HG03521 (cell line): ENCODE results near the gene EVI5L.

ENCODE experiments used
- ATAC-seq: cut with Tn5 transposase; IDR thresholded peaks from one replicate; pipeline ENCODE4 v1.9.1; 2021; ENCODE audit warnings: mild to moderate bottlenecking, moderate library complexity; ENCODE audit not compliant: unreplicated experiment

The EVI5L gene

GRCh38 chr19:7894612-7895309, 64.7 kb downstream of the EVI5L start:
- no peak for ATAC-seq

- no peak for ATAC-seq
Measured at GRCh38 chr19:7895565-7895964, 65.5 kb downstream of the EVI5L start.

GRCh38 chr19:7897292-7897691, 67.3 kb downstream of the EVI5L start:
- ATAC-seq = no peak

GRCh38 chr19:7898967-7899366, 68.9 kb downstream of the EVI5L start:
- no peak for ATAC-seq

- ATAC-seq = no peak
Measured at GRCh38 chr19:7899751-7900378, 69.8 kb downstream of the EVI5L start.

- ATAC-seq = no peak
Measured at GRCh38 chr19:7900401-7900870, 70.4 kb downstream of the EVI5L start.

GRCh38 chr19:7900931-7901330, 70.9 kb downstream of the EVI5L start:
- no peak for ATAC-seq

GRCh38 chr19:7901337-7901736, 71.3 kb downstream of the EVI5L start:
- no peak for ATAC-seq

GRCh38 chr19:7902796-7903243, 72.8 kb downstream of the EVI5L start:
- no peak for ATAC-seq

- peak; percentile 87 for ATAC-seq
Measured at GRCh38 chr19:7903244-7904073, 73.4 kb downstream of the EVI5L start, which contains the start of gene MAP2K7. MAP2K7 (plus strand) TSS chr19:7903877; CDS start chr19:7903945, 68 bp downstream.

GRCh38 chr19:7904074-7905020, 74.3 kb downstream of the EVI5L start:
- peak; percentile 21 for ATAC-seq

GRCh38 chr19:7905268-7905667, 75.2 kb downstream of the EVI5L start:
- no peak for ATAC-seq

- ATAC-seq = no peak
Measured at GRCh38 chr19:7905859-7906258, 75.8 kb downstream of the EVI5L start.

- ATAC-seq = no peak
Measured at GRCh38 chr19:7907122-7907521, 77.1 kb downstream of the EVI5L start.

- no peak for ATAC-seq
Measured at GRCh38 chr19:7907544-7907943, 77.5 kb downstream of the EVI5L start.

- ATAC-seq = no peak
Measured at GRCh38 chr19:7908078-7908699, 78.2 kb downstream of the EVI5L start.

GRCh38 chr19:7908742-7909461, 78.9 kb downstream of the EVI5L start:
- ATAC-seq = no peak

GRCh38 chr19:7909471-7910067, 79.6 kb downstream of the EVI5L start:
- ATAC-seq = no peak
